ENCODE data around the gene MEI4. TPM values are rescaled to one million over a fixed set of nuclear protein-coding genes. Genes with fewer than 3 reads are reported as not detected.

The MEI4 gene
- total RNA-seq, 6 donors from 2014 or later = not detected

- DNase-seq (no peak), ATAC-seq (ENCODE audit: low FRiP score in 2 of 2) (no peak)
- TF ChIP-seq EP300 (IDR thresholded peaks at IDR 0.05) = no peak
- no peak for TF ChIP-seq POLR2AphosphoS5 (IDR thresholded peaks at IDR 0.05)
- no peak for TF ChIP-seq POLR2A (IDR thresholded peaks at IDR 0.05)
- TF ChIP-seq CTCF (IDR thresholded peaks at IDR 0.05) = no peak
- Histone ChIP-seq H3K27ac (no peak overlapping the region), H3K9me3 (no peaks in the 10 kb centered on the region), H3K36me3 (no peaks in the 10 kb centered on the region), H3K27me3 (no peaks in the 10 kb centered on the region), H3K4me3 (no peak overlapping the region), H3K4me1 (no peaks in the 10 kb centered on the region)
- WGBS, 2 donors = 77 to 84% methylated on average over 1 of the region's 1 CpG
Measured at GRCh38 chr6:77764364-77764763, 111.5 kb downstream of the MEI4 start.

- DNase-seq = no peak
- Histone ChIP-seq H3K4me3 (no peak overlapping the region), H3K36me3 (no peaks in the 10 kb centered on the region), H3K27me3 (no peaks in the 10 kb centered on the region), H3K27ac (no peak overlapping the region), H3K4me1 (no peaks in the 10 kb centered on the region), H3K9me3 (no peaks in the 10 kb centered on the region)
- no peak for ATAC-seq (ENCODE audit: low FRiP score in 2 of 2)
- no peak for TF ChIP-seq POLR2A (IDR thresholded peaks at IDR 0.05)
- no peak for TF ChIP-seq POLR2AphosphoS5 (IDR thresholded peaks at IDR 0.05)
- TF ChIP-seq CTCF (IDR thresholded peaks at IDR 0.05) = no peak
- TF ChIP-seq EP300 (IDR thresholded peaks at IDR 0.05) = no peak
Measured at GRCh38 chr6:77773157-77773822, 120.5 kb downstream of the MEI4 start.

GRCh38 chr6:77774457-77774856 lies 121.6 kb downstream of the MEI4 start:
- no peak for TF ChIP-seq POLR2A (IDR thresholded peaks at IDR 0.05)
- no peak for TF ChIP-seq CTCF (IDR thresholded peaks at IDR 0.05)
- TF ChIP-seq EP300 (IDR thresholded peaks at IDR 0.05) = no peak
- TF ChIP-seq POLR2AphosphoS5 (IDR thresholded peaks at IDR 0.05) = no peak
- no peak for DNase-seq
- Histone ChIP-seq H3K36me3 (no peaks in the 10 kb centered on the region), H3K27me3 (no peaks in the 10 kb centered on the region), H3K4me1 (no peaks in the 10 kb centered on the region), H3K27ac (no peak overlapping the region), H3K9me3 (no peaks in the 10 kb centered on the region), H3K4me3 (no peak overlapping the region)
- ATAC-seq (ENCODE audit: low FRiP score in 2 of 2) = no peak
- 52 to 66% methylated on average over 1 of the region's 1 CpG for WGBS, 2 donors

- no peaks in the 10 kb centered on the region for H3K27me3 ChIP-seq
- no peak overlapping the region for H3K4me3 ChIP-seq
- no peak for ATAC-seq (ENCODE audit: low FRiP score in 2 of 2)
- no peak for TF ChIP-seq EP300 (IDR thresholded peaks at IDR 0.05)
- H3K27ac ChIP-seq = no peak overlapping the region
- WGBS, 2 donors = 72 to 83% methylated on average over 1 of the region's 1 CpG
- H3K9me3 ChIP-seq = no peaks in the 10 kb centered on the region
- no peaks in the 10 kb centered on the region for H3K36me3 ChIP-seq
- H3K4me1 ChIP-seq = no peaks in the 10 kb centered on the region
- DNase-seq = no peak
Measured at GRCh38 chr6:77776441-77776840, 123.6 kb downstream of the MEI4 start.

- 86 to 93% methylated on average over 4 of the region's 4 CpGs for WGBS, 2 donors
- Histone ChIP-seq H3K36me3 (no peaks in the 10 kb centered on the region), H3K4me3 (no peak overlapping the region), H3K27me3 (no peaks in the 10 kb centered on the region), H3K27ac (no peak overlapping the region), H3K9me3 (no peaks in the 10 kb centered on the region), H3K4me1 (no peaks in the 10 kb centered on the region)
- ATAC-seq (ENCODE audit: low FRiP score in 2 of 2) (no peak), DNase-seq (no peak)
- TF ChIP-seq EP300 (IDR thresholded peaks at IDR 0.05) = no peak
- TF ChIP-seq POLR2AphosphoS5 (IDR thresholded peaks at IDR 0.05) = no peak
- no peak for TF ChIP-seq CTCF (IDR thresholded peaks at IDR 0.05)
- TF ChIP-seq POLR2A (IDR thresholded peaks at IDR 0.05) = no peak
Measured at GRCh38 chr6:77778527-77778926, 125.7 kb downstream of the MEI4 start.

Measured in upper lobe of left lung (tissue), 6 donors.